HG03432 (cell line): Measurements from ENCODE around the gene KRTAP4-5.
"Not testable (repeated sequence)": the region's sequence is repeated elsewhere in the genome, so short reads cannot be mapped to it uniquely, and the experiment has no call there.

Experiments
- ATAC-seq: cut with Tn5 transposase; IDR thresholded peaks from one replicate; pipeline ENCODE4 v1.9.1; 2021; ENCODE audit warnings: mild to moderate bottlenecking, moderate library complexity; ENCODE audit not compliant: unreplicated experiment

KRTAP4-5 gene

DNA sequence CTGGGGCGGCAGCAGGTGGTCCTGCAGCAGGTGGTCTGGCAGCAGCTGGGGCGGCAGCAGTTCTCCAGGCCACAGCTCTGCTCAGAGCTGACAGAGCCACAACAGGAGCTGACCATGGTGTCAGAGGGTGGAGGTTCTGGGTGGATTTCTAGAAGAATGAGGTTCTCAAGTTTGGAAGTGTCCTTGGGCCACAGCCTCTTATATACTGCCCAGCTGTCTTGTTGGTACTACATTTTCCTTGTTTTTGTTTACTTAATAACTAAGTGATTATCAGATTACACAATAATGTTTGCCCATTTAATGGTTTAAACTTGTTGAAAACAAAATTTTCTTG is at the start of gene KRTAP4-5:
TSS of gene KRTAP4-5 (minus strand) at position 174 of the 334 bp plus-strand sequence. CDS start at position 116, 58 bp downstream.
- no peak for ATAC-seq

DNA sequence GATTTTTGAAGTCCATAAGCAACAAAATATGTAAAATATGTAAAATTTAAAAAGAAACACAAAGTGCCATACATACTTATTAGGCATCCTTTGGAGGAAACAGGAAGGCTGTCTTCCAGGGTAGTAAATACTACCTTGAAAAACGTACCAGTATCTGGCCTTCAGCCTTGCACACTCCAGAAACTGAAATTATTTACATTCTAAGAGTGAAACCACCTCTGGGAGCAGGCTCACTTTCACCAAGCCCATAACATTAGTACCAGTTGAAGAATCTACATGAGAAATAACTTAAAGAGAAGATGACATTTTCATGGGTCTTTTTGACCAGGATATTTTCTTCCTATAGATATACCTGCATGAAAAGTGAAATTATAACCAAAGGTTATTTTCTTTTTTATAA is 46.4 kb upstream of the KRTAP4-5 start:
- no peak for ATAC-seq

DNA sequence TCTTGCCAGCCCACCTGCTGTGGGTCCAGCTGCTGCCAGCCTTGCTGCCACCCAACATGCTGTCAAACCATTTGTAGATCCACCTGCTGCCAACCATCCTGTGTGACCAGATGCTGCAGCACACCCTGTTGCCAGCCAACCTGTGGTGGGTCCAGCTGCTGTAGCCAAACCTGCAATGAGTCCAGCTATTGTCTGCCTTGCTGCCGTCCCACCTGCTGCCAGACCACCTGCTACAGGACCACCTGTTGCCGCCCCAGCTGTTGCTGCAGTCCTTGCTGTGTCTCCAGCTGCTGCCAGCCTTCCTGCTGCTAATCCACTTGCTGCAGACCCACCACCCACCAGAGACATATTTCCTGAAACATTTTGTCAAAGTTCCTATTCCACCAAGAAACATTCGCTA is 40.7 kb upstream of the KRTAP4-5 start:
- no peak for ATAC-seq

DNA sequence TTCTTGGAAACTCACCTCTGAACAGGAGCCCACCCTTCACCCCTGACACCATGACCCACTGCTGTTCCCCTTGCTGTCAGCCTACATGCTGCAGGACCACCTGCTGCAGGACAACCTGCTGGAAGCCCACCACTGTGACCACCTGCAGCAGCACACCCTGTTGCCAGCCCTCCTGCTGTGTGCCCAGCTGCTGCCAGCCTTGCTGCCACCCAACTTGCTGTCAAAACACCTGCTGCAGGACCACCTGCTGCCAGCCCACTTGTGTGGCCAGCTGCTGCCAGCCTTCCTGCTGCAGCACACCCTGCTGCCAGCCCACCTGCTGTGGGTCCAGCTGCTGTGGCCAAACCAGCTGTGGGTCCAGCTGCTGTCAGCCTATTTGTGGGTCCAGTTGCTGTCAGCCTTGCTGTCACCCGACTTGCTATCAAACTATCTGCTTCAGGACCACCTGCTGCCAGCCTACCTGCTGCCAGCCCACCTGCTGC is 40.3 kb upstream of the KRTAP4-5 start, which contains the start of gene KRTAP9-1:
TSS of gene KRTAP9-1 (plus strand) at position 51 of the 482 bp plus-strand sequence. CDS start at position 51, 0 bp downstream.
- ATAC-seq, result not testable (repeated sequence)

DNA sequence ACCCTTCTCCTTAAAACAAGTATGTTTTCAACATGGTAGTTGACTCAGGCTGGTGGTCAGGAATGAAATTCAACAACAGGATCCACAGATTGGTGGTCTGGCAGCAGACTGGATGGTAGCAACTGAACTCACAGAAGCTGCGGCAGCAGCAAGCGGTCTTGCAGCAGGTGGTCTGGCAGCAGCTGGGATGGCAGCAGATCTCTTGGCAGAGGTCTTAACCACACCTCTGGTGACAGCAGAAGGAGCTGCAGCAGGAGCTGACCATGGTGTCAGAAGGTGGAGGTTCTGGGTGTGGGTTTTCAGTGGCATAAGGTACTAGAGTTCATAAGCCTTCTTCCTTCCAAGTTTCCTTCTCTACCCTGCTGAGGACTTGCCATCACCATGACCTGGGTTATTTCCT is 37.2 kb upstream of the KRTAP4-5 start:
- ATAC-seq, result no peak

DNA sequence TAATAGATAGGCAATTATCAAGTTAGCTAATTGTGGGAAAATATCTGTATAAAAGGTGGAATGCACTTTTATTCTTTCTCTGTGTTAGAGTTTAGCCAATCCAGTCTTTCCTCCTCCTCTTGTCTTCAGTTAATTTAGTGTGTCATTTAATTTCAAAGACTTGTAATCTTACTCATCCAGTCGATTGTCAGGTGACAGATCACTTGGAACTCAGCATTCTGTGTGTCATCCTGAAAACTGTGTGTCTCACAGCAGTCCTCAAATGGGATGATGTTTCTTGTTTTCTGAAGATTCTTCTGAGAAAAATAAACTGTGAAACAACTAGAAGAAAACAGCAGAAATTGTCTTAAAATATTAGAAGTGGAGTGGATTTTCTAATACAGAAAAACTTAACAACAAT is 35.4 kb upstream of the KRTAP4-5 start:
- ATAC-seq, result no peak

DNA sequence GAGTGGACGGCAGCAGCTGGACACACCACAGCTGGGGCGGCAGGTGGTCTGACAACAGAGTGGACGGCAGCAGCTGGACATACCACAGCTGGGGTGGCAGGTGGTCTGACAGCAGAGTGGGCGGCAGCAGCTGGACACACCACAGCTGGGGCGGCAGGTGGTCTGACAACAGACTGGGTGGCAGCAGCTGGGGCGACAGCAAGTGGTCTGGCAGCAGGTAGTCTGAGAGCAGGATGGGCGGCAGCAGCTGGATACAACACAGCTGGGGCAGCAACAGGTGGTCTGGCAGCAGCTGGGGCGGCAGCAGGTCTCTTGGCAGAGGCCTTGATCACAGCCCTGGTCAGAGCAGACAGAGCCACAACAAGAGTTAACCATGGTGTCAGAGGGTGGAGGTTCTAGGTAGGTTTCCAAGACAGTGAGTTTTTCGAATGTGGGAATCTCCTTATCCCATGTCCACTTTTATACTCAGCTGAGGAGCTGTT is 34.9 kb upstream of the KRTAP4-5 start, which contains the start of gene KRTAP4-1:
TSS of gene KRTAP4-1 (minus strand) at position 432 of the 482 bp plus-strand sequence. CDS start at position 375, 57 bp downstream.
- ATAC-seq, result no peak

DNA sequence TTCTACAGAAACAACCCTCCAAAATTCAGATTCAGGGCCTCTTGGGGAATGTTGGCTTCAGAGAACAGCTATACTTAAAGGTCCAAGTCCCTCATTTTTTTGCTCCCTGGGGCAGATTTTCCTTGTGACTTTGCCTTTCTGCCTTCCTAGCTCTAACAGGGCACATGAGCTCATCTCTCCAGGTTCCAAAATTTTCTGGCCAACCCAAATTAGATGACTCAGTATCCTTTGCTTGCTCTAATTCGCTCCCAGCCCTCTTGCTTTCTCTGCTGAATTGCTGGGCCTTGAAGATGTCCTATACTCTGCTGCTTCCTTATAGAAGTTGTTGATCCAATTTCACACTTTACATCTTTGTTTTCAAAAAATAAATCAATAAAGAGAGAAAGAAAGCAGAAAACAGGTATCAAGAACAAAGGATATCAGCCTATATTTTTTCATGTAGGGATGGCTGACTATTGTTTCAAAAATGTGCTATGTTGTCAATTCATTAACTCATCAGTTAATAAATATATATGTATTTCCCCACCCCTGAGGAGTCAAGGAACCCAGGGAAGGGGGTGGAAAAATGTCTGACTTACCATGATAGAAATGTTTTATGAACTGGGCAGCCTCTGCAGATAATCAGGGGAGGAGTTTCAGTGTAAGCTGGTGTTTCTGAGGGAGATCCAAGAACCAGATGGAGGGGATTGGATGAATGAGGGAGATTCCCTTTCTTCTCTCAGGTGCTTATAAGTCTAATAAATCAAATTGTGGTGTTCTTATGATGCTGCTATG is 29.4 kb upstream of the KRTAP4-5 start:
- no peak for ATAC-seq

DNA sequence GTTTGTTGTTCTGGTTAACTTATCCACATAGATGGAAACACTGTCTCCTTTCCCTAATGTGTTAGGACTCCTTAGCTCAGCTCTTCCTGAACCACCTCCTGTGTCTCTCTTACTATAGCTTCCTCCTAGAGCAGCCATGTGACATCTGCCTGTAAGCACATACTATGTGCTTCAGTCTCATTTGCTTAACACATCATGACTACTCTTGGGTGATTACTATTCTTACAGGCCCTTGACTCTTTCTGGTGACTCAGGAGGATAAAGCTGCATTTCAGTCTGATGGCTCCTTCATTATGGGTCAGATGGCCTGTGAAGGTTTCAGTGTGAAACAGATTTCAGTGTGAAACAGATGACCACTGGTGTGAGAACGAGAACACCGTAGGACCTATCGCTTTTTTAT is 28.7 kb upstream of the KRTAP4-5 start:
- ATAC-seq, result no peak

DNA sequence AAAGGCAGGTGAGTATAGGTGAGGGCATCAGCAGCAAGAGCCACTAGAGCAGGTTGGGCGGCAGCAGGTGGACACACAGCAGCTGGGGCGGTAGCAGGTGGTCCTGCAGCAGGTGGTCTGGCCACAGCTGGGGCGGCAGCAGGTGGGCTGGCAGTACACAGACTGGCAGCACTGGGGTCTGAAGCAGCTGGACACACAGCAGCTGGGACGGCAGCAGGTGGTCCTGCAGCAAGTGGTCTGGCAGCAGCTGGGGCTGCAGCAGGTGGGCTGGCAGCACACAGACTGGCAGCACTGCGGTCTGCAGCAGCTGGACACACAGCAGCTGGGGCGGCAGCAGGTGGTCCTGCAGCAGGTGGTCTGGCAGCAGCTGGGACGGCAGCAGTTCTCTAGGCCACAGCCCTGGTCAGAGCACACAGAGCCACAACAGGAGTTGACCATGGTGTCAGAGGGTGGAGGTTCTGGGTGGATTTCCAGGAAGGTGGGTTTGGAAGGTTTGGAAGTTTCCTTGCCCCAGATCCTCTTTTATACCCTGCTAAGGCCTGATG is 28.2 kb upstream of the KRTAP4-5 start, which contains the start of gene KRTAP4-2:
TSS of gene KRTAP4-2 (minus strand) at position 495 of the 545 bp plus-strand sequence. CDS start at position 438, 57 bp downstream.
- no peak for ATAC-seq

DNA sequence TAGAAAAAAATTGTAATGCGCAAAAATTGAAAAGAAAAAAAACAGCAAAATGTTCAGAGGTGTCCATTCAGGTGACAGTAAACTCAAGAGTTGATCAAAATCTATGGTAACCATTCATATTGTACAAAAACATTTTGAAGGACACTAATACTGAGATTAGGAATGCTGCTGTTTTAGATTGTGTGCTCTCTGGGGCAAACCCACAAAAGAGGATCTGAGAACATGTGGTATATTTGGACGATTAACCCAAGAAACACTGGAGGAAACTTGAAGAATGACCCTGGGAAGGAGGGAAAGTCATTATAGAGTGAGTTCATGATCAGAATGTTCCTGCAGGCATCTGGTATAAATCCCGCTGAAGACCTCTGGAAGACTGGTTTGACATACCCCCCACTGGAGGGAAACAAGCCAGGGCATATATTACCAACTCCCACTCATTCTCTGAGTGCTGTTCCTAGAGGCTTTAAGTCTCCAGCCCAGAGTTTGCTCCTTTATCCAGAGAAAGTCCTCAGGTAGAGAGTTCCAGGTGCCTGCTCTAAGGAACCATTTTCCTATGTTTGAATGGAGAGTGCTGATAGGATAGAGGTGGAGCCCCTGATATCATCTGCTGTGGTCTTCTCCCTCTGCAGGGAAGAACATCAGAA is 27.2 kb upstream of the KRTAP4-5 start:
- ATAC-seq, result no peak

DNA sequence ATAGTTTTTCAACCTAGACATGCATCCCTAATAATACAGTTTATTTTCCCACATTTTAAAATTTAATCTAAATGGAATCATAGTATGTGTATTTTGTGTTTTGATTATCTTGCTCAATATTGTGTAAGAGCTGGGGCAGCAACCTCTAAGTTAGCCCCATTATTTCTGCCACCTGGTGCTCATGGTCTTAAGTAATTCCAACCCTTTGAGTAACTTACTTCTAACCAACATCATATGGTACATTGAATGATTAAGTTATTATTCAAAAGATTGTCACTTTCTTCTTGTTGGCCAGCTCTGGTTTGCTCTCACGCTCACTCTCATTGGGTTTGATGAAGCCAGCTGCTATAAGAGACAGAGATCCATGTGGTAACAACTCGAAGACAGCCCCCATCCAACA is 22.3 kb upstream of the KRTAP4-5 start:
- no peak for ATAC-seq

DNA sequence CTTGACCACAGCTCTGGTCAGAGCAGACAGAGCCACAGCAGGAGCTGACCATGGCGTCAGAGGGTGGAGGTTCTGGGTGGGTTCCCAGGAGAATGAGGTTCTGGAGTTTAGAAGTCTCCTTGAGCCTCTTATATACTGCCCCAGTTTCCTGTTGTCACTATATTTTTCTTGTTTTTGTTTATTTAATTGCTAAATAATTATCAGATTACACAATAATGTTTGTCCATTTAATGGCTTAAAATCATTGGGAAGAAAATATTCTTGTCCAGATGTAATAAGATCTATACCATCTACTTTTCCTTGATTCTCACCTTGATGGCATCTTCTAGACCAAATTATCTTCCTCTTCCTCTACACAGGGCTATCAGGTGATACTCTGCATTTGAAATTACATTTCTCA is 18.5 kb upstream of the KRTAP4-5 start, which contains the start of gene KRTAP4-3:
TSS of gene KRTAP4-3 (minus strand) at position 101 of the 400 bp plus-strand sequence. CDS start at position 52, 49 bp downstream.
- ATAC-seq, result no peak

DNA sequence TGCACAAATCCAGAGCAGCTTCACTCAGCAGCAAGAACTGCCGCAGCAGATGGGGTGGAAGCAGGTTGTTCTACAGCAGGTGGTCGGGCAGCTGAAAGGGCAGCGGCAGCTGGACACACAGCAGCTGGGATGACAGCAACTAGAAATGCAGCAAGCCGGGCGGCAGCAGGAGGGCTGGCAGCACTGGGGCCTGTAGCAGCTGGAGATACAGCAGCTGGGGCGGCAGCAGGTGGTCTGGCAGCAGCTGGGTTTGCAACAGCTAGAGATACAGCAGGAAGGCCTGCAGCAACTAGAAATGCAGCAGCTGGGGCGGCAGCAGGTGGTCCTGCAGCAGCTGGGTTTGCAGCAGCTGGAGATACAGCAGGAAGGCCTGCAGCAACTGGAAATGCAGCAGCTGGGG is 17.9 kb upstream of the KRTAP4-5 start:
- no peak for ATAC-seq

DNA sequence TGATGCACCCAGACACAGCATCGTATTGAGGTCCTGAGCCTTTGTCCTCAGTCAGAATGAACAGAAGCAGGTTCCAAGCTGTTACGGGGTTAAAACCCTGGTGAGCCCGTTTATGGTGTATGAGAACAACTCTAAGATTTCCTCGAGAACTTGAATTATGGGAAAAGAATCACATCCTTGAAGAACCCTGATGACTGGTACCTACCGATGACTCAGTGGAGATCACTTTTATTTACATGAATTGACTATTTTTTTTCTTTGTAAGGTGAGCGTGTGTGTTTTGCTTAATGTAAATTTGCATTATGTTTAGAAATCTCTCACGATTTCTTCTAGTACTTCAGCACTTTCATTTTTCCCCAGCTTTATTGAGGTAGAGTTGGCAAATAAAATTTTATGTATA is 14.2 kb upstream of the KRTAP4-5 start:
- no peak for ATAC-seq

DNA sequence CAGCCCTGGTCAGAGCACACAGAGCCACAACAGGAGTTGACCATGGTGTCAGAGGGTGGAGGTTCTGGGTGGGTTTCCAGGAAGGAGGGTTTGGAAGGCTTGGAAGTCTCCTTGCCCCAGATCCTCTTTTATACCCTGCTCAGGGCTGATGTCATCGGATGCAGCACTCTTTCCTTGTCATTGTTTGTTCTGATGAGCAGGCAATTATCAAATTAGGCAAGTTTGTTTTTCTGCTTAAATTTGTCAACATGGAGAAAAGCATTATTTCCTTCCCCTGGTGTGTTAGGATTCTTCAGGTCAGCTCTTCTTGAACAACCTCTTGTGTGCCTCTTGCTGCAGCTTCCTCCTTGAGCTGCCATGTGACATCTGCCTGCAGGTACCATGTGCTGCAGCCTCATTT is 11.0 kb upstream of the KRTAP4-5 start, which contains the start of gene KRTAP4-4:
TSS of gene KRTAP4-4 (minus strand) at position 101 of the 400 bp plus-strand sequence. CDS start at position 44, 57 bp downstream.
- no peak for ATAC-seq

DNA sequence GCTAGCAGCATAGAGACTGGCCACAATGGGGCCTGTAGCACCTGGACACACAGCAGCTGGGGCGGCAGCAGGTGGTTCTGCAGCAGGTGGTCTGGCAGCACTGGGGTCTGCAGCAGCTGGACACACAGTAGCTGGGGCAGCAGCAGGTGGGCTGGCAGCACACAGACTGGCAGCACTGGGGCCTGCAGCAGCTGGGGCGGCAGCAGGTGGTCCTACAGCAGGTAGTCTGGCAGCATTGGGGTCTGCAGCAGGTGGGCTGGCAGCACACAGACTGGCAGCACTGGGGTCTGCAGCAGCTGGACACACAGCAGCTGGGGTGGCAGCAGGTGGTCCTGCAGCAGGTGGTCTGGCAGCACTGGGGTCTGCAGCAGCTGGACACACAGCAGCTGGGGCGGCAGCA is 10.6 kb upstream of the KRTAP4-5 start:
- ATAC-seq, result not testable (repeated sequence)

DNA sequence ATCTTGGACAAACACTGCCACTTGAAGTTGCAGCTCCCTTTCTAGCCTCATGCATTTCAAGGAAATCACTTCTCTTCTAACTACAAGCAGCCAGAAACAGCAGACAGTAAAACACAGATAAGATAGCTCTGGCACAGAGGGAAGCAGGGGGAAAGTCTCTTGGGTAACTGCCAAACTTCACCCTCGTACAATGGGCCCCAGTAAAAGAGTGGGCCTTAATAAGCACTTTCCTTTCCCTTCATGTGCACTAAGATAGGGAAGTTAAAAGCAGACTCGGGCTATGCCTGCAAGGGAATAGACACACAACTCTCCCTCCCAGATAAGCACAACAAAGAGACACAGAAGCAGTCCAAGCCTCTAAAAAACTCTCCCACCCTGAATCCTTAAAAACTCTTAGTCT is 4.2 kb upstream of the KRTAP4-5 start:
- no peak for ATAC-seq

DNA sequence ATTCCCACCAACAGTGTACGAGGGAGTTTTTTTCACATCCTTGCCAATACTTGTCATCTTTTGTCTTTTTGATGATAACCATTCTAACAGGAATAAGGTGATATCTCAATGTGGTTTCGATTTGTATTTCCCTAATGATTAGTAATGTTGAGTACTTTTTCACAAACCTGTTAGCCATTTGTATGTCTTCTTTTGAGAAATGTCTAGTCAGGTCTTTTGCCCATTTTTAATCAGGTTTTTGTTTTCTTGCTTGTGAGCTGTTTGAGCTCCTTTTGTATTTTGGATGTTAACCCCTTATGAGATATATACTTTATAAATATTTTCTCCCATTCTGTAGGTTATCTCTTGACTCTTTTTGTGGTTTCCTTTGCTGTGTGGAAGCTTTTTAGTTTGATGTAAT is 1.9 kb upstream of the KRTAP4-5 start:
- no peak for ATAC-seq

DNA sequence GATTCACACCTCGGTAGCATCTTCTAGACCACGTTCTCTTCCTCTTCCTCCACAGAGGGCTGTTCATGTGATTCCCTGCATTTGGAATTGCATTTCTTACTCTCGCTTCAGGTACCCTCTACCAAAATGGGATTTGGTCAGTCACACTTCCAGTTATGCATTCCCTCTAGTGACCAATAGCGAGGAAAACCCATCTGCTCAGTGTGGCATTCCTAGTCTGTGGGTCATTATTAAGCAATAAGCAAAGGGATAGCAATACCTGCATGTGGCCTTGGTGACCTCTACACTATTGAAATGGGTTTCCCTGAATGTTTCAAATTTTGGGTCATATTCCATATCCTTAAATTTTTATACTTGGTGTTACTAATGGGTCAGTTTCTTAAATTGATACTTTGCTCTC is 401 bp upstream of the KRTAP4-5 start:
- no peak for ATAC-seq

DNA sequence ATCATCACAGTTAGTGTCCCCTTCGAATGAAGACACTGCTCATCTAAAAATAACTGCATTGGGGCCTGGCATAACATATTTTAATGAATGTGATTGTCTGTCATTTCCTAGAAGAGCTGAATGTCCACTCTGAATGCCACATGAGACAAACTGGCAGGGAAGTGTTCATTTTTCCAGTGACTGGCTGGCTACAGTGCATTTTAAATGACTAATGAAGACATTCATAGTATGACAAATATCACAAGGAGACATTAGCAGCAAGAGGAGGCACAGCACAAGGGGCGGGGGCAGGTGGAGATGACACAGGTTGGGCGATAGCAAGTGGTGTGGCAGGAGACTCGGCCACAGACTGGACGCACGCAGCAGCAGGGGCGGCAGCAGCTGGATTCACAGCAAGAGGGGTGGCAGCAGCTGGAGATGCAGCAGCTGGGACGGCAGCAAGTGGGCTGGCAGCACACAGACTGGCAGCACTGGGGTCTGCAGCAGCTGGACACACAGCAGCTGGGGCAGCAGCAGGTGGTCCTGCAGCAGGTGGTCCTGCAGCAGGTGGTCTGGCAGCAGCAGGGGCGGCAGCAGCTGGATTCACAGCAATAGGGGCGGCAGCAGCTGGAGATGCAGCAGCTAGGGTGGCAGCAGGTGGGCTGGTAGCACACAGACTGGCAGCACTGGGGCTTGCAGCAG is 514 bp downstream of the KRTAP4-5 start:
- ATAC-seq, result not testable (repeated sequence)
